DND-41 (cell line): Measurements from ENCODE around the gene STK11.

ENCODE experiments used
- CTCF ChIP-seq: IDR thresholded peaks from 2 replicates; pipeline ENCODE4 v1.5.1; 2012; ENCODE audit warnings: borderline replicate concordance, low read length, moderate library complexity, mild to moderate bottlenecking; ENCODE audit not compliant: poor library complexity, severe bottlenecking; ENCODE audit errors: extremely low read depth
- EZH2 ChIP-seq: IDR thresholded peaks from 3 replicates; pipeline ENCODE4 v1.6.1; 2012; ENCODE audit warnings: borderline replicate concordance, low read depth, mild to moderate bottlenecking, moderate library complexity, low read length, inconsistent platforms; ENCODE audit not compliant: severe bottlenecking

GRCh38 chr19:1224047-1224825 lies 18.7 kb downstream of the STK11 start:
- no peak for TF ChIP-seq CTCF
- TF ChIP-seq EZH2: no peak
